G401 (cell line): ENCODE results near the gene MBTPS1. TPM values are rescaled to one million over a fixed set of nuclear protein-coding genes. Genes with fewer than 3 reads are reported as not detected.
A peak's percentile ranks its signal among the peaks of the same experiment; 100 is the strongest.

Source experiments
- DNase-seq: peaks from one replicate; pipeline ENCODE4 v3.0.0-alpha.2; 2015; ENCODE audit warnings: low spot score
- in situ Hi-C: cut with HindIII; loops from 2 replicates; pipeline ENCODE4 v1.10.0; 2016; ENCODE audit warnings: low sequenced_read_pairs, mixed read lengths
- total RNA-seq: library from RNA; depleted of rRNA; stranded (reverse); fragments of >200 nt; shearing (Covaris generic); gene quantifications from 2 replicates; pipeline ENCODE4 v1.2.3, GENCODE V29; 2014

The MBTPS1 gene
- total RNA-seq, 1 experiment from 2014 or later = 70.6 TPM

DNA sequence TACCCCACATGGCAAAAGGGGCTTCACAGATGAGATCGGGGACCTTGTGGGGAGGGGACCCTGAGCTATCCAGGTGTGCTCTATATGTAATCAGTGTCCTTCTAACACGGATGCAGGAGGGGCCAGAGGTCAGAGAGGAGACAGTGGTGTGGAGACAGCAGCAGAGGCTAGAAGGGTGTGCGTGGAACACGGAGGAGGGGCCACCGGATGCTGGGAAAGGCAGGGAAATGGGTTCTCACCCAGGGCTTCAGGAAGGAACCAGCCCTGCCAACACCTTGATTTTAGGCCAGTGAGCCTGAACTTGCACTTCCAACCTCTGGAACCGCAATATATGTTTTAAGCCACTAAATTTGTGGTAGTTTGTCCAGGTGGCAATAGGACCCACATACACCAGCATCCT lies 69.5 kb downstream of the MBTPS1 start:
- in situ Hi-C loops = no loop called here
- no peak for DNase-seq

DNA sequence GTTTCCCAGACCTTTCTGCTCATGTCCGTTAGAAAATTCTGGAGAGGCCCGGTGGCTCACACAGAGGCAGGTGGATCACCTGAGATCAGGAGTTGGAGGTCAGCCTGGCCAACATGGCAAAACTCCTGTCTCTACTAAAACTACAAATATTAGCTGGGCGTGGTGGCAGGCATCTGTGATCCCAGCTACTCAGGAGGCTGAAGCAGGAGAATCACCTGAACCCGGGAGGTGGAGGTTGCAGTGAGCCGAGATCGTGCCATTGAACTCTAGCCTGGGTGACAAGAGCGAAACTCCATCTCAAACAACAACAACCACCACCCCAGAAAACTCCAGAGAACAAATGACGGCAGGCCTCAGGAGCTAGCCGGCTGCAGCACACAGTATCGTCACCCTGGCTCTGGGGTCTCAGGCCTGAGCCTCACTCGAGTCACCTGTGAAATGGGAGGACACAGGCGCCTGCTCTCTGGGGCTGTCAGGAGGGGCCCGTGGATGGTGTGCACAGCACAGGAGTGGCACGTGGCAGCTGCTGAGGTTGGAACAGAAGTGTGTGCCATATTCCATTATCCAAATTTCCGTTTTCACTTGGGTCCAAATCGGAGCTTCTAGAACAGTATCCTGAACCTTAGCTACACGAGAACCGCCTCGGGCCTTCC lies 70.8 kb downstream of the MBTPS1 start:
- in situ Hi-C loops = no loop called here
- DNase-seq = no peak

DNA sequence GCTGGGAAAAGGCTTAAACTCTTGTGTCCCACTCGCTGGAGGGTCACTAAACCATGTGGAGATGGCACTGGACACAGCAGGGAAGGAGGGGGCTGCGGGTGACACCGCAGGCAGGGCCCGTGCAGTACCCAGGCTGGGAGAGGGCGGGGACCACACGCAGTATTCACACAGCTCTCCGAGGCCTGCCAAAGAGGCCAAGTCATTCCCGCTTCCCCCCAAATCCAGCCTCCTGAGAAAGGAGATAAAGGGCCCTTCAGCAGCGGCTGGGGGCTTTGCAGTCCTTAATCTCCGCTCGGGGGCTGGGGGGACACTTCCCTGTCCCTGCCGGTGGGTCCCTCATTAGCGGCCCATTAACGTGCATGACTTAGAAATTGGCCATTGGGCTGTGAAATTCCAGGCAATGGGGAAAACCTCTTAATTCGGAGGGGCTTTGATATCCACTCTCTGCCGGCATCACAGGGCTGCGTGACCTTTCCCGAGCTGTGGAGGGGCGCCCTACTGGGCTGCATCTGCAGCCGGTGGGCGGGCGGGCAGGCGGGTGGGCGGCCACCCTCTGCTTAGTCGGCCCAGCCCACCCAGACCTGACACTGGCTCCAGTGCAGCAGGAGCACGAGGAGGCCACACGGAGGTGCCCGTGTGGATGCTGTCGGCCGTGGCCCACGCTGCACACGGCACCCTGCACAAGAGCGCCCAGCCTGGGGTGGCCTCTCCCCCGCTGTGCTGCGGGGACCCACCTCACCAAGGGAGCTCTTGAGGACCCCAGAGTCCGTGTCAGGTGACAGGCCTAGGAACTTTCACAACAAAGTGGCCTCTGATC lies 71.5 kb downstream of the MBTPS1 start:
- DNase-seq = no peak
- in situ Hi-C loops = no loop called here

- in situ Hi-C loops = no loop called here
Observed at GRCh38 chr16:84044118-84044488, 72.6 kb downstream of the MBTPS1 start.

DNA sequence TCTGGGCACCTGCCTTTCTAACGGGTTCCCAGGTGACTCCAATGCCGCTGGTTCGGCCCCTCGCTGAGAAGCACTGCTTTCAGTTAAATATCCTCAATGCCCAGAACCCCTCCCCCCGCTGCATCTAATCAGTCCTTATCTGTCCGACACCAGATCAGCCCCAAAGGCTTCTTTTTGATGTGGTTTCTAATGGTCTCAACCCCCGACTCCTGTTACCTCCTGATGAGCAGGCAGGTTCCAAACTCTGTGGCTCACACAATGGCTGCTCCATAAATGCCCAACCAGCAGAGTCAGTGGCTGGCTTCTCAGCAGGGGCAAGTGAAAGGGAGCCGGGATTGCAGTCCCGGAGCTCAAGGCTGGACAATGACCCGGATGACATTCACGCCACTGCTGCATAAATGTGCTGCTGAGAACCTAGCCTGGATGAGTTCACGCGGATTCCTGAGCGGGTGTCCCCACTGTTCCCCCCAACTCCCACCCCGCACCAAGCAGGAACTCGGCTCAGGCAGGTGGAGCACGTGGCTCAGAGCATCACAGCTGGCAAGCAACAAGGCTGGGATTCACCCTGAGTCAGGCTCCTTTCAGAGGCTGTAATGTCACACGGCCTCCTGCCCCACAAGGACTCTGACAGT lies 73.1 kb downstream of the MBTPS1 start:
- DNase-seq = no peak
- in situ Hi-C loops = no loop called here

More at GRCh38 chr16:84044118-84044488, 72.6 kb downstream of the MBTPS1 start:
- DNase-seq = no peak

DNA sequence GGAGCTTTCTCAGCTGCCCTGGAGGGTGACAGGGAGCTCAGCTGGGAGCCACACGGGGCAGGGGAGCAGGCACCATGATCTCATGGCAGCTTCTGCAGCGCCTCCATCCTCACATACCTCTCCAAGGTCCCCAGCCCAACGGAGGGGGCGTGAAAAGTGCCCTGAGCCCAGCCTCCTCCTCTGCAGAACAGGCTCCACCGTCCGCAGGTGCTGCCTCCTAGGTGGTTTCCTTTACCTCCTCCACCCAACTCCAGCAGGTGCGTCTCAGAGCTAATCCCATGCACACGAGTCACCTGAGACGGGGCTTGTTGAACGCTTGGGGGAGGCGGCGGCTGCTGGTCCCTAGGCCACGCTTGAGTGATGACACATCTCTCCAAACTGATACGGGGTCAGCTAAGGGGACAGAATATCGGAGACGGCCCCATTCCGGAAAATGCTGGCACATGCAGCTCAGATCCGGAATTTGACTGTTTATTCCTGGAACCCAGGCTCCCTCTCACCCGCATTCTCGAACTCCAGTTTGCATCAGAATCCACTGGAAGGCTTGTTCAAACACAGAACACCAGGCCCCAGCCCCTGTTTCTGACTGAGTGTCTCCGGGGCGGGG lies 73.8 kb downstream of the MBTPS1 start:
- no peak for DNase-seq
- in situ Hi-C loops = no loop called here

DNA sequence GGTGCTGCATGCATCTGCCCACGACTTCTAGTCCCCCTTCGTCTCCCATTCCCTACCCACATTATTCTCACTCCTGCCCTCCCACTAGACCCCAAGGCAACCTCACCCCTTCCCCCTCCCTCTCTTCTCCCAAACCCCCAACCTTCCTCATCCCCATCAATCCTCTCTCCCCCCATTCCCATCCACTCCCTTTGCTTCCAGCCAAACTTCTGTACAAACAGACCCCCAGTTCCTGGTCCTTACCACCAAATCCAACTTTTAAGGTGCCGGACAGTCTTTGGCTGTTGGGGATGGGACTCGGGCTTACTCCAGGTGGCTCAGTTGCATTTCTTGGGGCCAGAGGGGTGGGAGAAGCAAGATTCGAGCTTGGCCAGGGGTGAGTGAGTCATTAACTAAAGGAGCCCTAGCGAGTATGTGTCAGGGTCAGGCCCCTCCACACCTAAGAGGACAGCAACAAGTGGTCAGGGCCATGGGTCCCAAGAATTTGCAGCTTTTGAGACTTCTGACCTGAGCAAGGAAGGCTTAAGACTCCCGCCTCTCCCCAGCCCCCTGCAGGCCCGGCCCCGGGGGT lies 74.3 kb downstream of the MBTPS1 start, which contains the start of gene SLC38A8:
TSS of gene SLC38A8 (minus strand) at position 488 of the 571 bp plus-strand sequence. CDS start 638 bp downstream, outside the sequence.
- no peak for DNase-seq
- in situ Hi-C loops = no loop called here

GRCh38 chr16:84041881-84042280 lies 74.9 kb downstream of the MBTPS1 start:
- in situ Hi-C loops = no loop called here

GRCh38 chr16:84040823-84041820 lies 75.6 kb downstream of the MBTPS1 start:
- in situ Hi-C loops = no loop called here
- peak; percentile 33 for DNase-seq

More at GRCh38 chr16:84041881-84042280, 74.9 kb downstream of the MBTPS1 start:
- DNase-seq = no peak

- DNase-seq = no peak
- in situ Hi-C loops = no loop called here
Observed at GRCh38 chr16:84040226-84040822, 76.4 kb downstream of the MBTPS1 start.

GRCh38 chr16:84039696-84040095 lies 77.0 kb downstream of the MBTPS1 start:
- in situ Hi-C loops = no loop called here

DNA sequence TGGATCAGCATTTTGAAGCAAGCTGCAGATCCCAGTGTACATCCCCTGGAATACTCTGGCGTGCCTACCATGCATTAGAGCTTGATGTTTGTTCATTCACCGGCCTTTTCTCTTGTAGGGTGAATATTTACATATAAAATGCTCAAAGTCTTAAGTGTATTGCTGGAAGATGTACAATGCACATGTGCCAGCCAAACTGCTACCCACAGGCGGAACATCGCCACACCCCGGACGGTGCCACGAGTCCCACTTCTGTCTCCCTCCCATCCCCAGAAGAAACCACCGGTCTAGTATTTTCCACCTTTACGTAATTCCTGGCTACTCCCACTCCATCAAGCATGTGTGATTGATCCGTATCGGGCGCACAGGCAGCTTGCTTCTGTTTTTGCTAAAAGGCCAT lies 78.3 kb downstream of the MBTPS1 start:
- in situ Hi-C loops = no loop called here
- no peak for DNase-seq

More at GRCh38 chr16:84039696-84040095, 77.0 kb downstream of the MBTPS1 start:
- DNase-seq = no peak

DNA sequence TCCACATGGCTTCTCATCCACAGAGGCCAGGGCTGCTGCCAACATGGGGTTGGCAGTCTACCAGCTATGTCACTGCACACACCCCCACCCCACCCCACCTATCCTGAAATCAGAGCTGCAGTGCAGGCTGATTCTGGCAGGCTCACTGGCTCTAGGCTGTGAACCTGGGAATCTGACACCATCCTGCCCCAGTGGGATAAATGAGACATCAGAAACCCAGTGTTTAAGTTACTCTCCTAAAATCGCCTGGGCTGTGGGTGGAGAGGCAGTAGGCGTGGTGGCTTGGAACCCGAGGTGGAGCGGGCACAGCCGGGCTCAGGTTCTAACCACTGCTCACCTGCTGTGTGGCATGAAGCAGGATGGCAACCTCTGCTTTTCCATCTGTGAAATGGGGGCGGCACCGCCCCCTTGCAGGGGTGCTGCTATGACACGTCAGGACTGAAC lies 79.7 kb downstream of the MBTPS1 start:
- in situ Hi-C loops = no loop called here
- DNase-seq = no peak

GRCh38 chr16:84036131-84036530 lies 80.6 kb downstream of the MBTPS1 start:
- in situ Hi-C loops = no loop called here
- no peak for DNase-seq

DNA sequence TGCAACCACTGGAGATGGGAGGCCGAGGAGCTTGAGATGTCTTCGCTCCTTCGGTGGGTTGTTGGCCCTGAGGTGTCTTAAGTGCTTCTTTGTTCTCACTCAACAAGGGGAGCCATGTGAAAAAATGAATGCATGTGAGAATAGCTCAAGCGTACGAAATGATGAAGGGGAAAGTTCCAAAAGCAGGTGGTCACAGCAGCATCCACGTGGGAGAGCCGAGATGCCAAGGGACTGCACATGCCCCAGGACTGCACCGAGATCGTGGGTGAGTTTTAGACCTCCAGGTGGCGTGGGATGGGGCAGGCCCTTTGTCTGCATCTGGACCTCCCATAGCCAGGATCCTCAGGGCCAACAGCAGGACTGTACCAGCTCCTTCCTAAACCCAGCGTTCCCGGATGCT lies 82.2 kb downstream of the MBTPS1 start:
- DNase-seq = no peak
- in situ Hi-C loops = no loop called here

GRCh38 chr16:84033251-84034195 lies 83.2 kb downstream of the MBTPS1 start:
- no peak for DNase-seq
- in situ Hi-C loops = no loop called here
